BE2C (cell line): ENCODE measurements around the gene TUSC2.

Experiments used
- DNase-seq: peaks from one replicate; pipeline ENCODE4 v3.0.0-alpha.2; 2020
- H3K27me3 ChIP-seq: fragments of 250-450 bp; sonication (Bioruptor Pico); 2 replicates; pipeline ENCODE4 v1.5.1; 2020; ENCODE audit warnings: mild to moderate bottlenecking
- H3K36me3 ChIP-seq: fragments of 250-450 bp; sonication (Bioruptor Pico); 2 replicates; pipeline ENCODE4 v1.5.1; 2020; ENCODE audit warnings: mild to moderate bottlenecking
- H3K4me1 ChIP-seq: fragments of 250-450 bp; sonication (Bioruptor Pico); 2 replicates; pipeline ENCODE4 v1.5.1; 2020
- H3K4me3 ChIP-seq: 2 replicates; pipeline ENCODE4 v1.5.1; 2011; ENCODE audit warnings: low read depth, low read length
- H3K9me3 ChIP-seq: fragments of 250-450 bp; sonication (Bioruptor Pico); 2 replicates; pipeline ENCODE4 v1.5.1; 2020
- CTCF ChIP-seq: IDR thresholded peaks from 2 replicates; pipeline ENCODE4 v1.5.1; 2012; ENCODE audit warnings: mild to moderate bottlenecking, low read depth, low read length

The TUSC2 gene

GRCh38 chr3:50294492-50295403, 33.3 kb downstream of the TUSC2 start:
- Histone ChIP-seq H3K4me3 (no peak overlapping the region), H3K27me3 (no peaks in the 10 kb centered on the region), H3K36me3 (peaks cover 8% of the 10 kb centered on the region), H3K9me3 (no peaks in the 10 kb centered on the region), H3K4me1 (no peaks in the 10 kb centered on the region; the same call in 1 of the 2 replicates)
- no peak for DNase-seq
- TF ChIP-seq CTCF: no peak

- H3K4me3 ChIP-seq: no peak overlapping the region
- no peak for TF ChIP-seq CTCF
These were observed 33.9 kb downstream of the TUSC2 start for GRCh38 chr3:50294089-50294488.

GRCh38 chr3:50293079-50293801, 34.8 kb downstream of the TUSC2 start:
- Histone ChIP-seq H3K36me3 (peaks cover 19% of the 10 kb centered on the region), H3K27me3 (no peaks in the 10 kb centered on the region), H3K9me3 (no peaks in the 10 kb centered on the region), H3K4me3 (no peak overlapping the region), H3K4me1 (no peaks in the 10 kb centered on the region)
- DNase-seq: no peak
- TF ChIP-seq CTCF: no peak

More at GRCh38 chr3:50294089-50294488, 33.9 kb downstream of the TUSC2 start:
- H3K4me1 ChIP-seq: no peaks in the 10 kb centered on the region
- no peaks in the 10 kb centered on the region for H3K9me3 ChIP-seq
- H3K36me3 ChIP-seq: peaks cover 13% of the 10 kb centered on the region
- DNase-seq: no peak
- no peaks in the 10 kb centered on the region for H3K27me3 ChIP-seq

- Histone ChIP-seq H3K27me3 (no peaks in the 10 kb centered on the region), H3K9me3 (no peaks in the 10 kb centered on the region), H3K4me1 (no peaks in the 10 kb centered on the region), H3K36me3 (peaks cover 24% of the 10 kb centered on the region), H3K4me3 (peak within 1 kb of the TSS; percentile 88)
- no peak for TF ChIP-seq CTCF
- peak; percentile 93 for DNase-seq
These were observed 35.6 kb downstream of the TUSC2 start, which contains the start of gene IFRD2 for GRCh38 chr3:50292159-50293078. IFRD2 (minus strand) TSS chr3:50292429; CDS start chr3:50292274, 155 bp downstream.

GRCh38 chr3:50290161-50290641, 37.8 kb downstream of the TUSC2 start:
- no peaks in the 10 kb centered on the region for H3K27me3 ChIP-seq
- TF ChIP-seq CTCF: no peak
- DNase-seq: no peak
- H3K4me1 ChIP-seq: no peaks in the 10 kb centered on the region
- H3K36me3 ChIP-seq: peaks cover 27% of the 10 kb centered on the region
- no peak overlapping the region for H3K4me3 ChIP-seq
- no peaks in the 10 kb centered on the region for H3K9me3 ChIP-seq
